Activated CD4-positive, alpha-beta T cell treated with anti-CD3 and anti-CD28 coated beads, Interleukin-2, Interleukin-6, amounts not matched to agents 100 ng/mL and 50 ng/mL, durations not matched to agents 16 hours and 8 hours (primary cell): ENCODE data around the gene USP36.
"Not testable (repeated sequence)": the region's sequence is repeated elsewhere in the genome, so short reads cannot be mapped to it uniquely, and the experiment has no call there.

Experiments
- DNase-seq: peaks from one replicate; pipeline ENCODE4 v3.0.0-alpha.2; 2020

Gene USP36

DNA sequence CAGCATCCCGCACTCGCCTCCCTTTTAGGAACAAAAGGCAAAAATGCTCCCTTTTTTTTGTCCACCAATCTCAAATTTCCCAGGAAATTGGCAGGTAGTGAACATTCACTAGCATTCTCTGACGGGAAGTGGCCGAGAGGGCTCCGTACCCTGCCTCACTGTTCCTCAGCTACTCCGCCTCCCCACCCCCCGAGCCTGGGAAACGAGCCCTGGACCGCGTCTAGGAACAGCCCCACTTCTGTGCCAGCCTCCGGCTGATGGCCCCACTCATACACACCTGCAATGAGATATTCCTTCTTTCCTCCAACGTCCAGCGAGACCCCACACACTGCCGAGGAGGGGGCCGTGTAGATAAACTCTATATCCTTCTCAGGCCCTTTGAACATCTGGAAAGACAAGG, 30.0 kb upstream of the USP36 start:
- DNase-seq, result no peak

DNA sequence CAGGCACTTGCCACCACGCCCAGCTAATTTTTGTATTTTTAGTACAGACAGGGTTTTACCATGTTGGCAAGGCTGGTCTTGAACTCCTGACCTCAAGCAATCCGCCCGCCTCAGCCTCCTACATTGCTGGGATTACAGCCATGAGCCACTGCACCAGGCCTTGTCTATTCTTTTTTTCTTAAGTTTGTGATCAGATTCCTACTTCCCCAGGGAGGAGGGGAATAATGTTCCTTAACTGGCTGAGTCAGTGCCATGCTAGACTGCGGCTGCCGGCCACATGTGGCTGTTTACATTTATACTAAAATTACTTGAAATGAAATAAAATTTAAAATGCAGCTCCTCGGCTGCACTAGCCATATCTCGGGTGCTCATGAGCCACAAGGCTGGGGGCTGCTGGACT, 27.8 kb upstream of the USP36 start:
- no peak for DNase-seq

DNA sequence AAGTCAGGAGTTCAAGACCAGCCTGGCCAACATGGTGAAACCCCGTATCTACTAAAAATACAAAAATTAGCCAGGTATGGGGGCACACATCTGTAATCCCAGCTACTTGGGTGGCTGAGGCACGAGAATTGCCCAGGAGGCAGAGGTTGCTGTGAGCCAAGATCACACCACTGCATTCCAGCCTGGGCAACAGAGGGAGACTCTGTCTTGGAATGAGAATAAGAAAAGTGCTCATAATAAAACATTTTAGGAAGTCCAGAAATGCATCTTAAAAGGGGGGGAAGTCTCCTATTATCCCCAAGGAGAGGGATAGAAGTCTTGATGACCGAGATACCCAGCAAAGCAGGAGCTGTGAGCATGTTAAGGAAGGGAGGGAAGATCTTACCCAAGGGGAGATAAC, 26.4 kb upstream of the USP36 start:
- not testable (repeated sequence) for DNase-seq

DNA sequence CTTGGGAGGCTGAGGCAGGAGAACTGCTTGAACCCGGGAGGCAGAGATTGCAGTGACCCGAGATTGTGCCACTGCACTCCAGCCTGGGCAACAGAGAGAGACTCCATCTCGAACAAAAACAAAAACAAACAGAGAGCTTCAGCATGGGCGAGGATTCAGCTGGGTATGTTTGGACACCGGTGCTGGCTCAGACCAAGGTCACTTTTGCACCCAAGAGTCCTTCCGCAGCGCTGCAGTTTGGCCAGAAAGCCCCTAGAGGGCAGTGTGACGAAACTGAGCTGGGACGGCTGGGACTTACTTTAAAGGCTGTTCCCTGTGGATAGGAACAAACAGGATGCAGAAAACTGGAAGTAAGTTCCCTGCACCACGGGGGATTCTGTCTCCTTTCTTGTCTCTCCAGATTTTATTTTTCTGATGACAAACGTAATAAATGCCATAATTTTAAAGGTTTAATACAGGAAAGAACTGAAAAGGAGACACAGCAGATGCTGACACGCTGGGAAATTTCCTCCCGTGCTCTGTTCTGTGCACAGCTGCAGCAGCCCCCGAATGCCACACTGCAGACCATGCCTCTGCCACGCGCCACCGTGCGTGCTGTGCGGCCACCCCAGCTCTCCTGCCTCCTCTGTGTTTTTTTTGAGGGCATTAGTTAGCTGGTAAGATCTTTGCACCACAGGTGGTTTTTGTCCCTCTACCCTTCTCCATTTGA, 25.2 kb upstream of the USP36 start:
- DNase-seq, result peak; percentile 74

DNA sequence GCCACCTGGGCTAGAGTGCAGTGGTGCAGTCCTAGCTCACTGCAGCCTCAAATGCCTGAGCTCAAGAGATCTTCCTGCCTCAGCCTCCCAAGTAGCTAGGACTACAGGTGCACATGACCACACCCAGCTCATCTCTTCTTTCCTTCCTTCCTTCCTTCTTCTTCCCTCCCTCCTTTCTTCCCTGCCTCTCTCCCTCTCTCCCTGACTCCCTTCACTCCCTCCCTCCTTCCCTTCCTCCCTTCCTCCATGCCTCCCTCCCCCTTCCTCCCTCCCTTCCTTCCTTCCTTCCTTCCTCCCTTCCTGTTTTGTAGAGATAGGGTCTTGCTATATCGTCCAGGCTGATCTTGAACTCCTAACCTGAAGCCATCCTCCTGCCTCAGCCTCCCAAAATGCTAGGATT, 23.5 kb upstream of the USP36 start:
- no peak for DNase-seq

- no peak for DNase-seq
Observed at GRCh38 chr17:78862073-78863023, 21.7 kb upstream of the USP36 start.

DNA sequence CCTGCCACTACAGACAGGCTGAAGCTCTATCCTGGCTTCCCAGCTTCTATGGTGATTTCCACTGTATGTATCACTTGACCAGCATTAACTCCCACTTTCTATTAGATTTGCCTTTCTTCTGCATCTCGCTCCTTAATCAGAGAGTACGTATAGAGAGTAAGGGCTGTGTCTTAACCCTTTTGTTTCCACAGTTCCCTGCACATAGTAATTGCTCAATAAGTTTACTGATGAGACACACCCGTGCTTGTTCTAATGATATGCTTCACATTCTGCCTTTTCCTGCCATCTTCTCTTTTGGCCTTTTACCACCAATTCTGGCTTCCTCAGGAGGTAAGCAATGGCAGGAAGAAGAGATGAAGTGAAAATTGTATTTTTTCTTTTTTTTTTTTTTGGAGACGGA, 20.6 kb upstream of the USP36 start:
- no peak for DNase-seq

DNA sequence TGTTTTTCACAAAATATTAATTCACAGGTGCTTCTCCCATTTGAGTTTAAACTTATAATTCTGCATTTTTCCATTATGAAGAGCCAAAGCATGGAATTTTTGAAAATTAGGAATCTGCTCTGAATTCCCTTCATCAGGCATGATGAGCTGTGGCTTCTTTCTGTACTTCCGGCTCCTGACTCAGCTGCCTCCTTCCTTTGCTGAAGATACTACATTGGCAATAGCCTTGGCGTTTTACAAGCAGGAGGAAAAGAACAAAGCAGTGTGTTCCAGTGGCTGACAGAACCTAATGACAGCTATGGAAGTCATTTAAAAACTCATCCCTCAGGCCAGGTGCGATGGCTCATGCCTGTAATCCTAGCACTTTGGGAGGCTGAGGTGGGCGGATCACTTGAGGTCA, 18.4 kb upstream of the USP36 start:
- no peak for DNase-seq

GRCh38 chr17:78857266-78857665, 16.7 kb upstream of the USP36 start:
- no peak for DNase-seq

GRCh38 chr17:78855561-78856165, 15.0 kb upstream of the USP36 start:
- no peak for DNase-seq

DNA sequence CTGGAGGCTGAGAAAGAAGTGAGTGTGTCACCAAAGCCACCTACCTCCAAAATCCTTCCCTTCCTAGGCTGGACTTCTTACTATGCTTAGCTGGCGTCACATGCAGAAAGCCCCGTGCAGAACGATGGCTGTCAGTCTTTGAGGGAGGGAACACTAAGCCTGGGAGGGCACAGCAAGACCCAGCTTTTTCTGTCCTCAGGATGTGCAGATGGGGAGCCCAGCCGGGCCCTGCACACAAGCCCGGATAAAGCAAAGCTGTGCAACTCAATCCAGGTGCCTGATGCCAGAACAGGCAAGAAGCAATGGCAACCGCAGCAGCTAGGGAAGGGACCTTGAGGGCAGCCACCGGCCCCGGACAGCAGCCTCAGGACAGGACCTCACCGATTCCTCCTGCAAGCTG, 13.9 kb upstream of the USP36 start:
- no peak for DNase-seq

- no peak for DNase-seq
Observed at GRCh38 chr17:78853926-78854394, 13.3 kb upstream of the USP36 start.

DNA sequence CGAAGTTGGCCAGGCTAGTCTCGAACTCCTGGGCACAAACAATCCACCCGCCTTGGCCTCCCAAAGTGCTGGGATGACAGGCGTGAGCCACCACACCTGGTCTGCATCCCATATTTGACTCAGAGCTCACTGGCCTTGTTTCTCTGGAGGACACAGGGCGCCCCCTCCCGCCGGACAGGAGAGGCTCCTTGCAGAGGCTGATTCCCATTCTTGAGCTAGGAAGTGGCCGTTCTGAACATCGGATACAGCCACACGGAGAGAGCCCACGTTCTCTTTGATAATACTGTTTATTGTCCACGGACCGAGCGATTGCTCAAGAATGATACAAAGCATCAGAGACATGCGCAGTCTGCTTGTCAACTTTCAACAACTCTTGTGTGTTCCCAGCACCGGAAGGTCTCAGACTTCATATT, 12.1 kb upstream of the USP36 start:
- DNase-seq, result no peak

DNA sequence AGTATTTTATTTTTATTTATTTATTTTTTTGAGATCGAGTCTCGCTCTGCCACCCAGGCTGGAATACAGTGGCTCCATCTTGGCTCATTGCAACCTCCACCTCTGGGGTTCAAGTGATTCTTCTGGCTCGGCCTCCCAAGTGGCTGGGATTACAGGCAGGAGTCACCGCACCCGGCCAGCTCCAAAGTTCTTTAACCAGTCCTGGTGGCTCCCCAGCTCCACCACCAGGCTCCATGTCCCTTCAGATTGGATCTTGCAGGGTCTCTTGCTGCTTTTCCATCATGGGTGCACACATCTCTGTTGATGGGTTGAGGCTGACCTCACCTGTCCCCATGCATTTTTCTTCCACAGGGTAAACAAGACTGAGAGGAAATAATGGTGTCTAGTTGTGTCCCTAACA, 8.4 kb upstream of the USP36 start:
- DNase-seq, result no peak

GRCh38 chr17:78847052-78847451, 6.4 kb upstream of the USP36 start:
- no peak for DNase-seq

GRCh38 chr17:78844301-78845005, 3.8 kb upstream of the USP36 start:
- DNase-seq, result no peak

- DNase-seq, result peak; percentile 69
Observed at GRCh38 chr17:78842881-78843565, 2.4 kb upstream of the USP36 start.

DNA sequence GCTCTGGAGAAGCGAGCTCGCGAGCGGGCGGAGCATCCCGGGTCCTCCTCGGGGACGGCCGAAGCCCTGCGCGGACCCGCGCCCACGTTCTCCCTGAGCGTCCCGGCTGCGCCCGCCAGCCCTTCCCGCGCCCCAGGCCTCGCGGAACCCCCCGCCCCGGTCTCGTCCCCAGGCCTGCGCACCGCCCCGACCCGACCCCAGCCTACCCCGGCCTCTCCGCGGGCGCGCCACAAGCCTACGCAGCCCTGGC, 159 bp downstream of the USP36 start:
- DNase-seq, result no peak

DNA sequence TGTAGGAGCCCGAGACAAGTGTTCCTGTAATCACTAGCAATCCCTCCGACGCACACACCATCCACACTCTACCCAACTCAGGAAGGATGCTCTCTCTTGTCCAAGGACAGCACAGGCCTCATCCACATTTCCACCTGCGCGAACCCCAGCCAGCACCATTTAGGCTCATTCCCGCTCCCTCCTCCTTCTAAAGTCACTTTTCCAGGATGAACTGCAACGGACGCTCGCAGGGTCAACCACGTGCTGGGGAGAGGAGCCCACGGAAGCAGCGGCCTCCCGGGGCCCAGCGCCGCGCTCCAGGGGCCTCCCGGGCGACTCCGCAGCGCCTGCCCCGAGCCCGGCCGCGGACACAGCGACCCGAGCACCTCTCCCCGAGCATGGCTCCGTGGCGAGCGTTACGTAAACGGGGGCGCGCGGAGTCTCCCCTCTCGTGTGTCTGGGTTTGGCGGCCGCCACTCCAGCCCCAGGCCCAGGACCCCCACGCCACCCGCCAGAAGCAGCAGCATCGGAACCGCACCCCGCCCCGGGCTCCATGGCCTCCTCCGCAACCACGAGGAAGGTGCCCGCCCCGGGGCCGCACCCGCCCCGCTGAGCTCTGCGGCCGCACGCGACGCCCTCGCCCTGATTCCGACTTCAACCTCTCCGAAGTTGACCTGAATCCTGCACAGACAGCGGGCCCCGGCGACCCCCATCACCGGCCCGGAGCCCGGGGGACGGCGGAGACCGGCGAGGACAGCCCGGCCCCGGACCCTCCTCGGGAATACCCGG, 668 bp downstream of the USP36 start:
- DNase-seq, result peak; percentile 40

DNA sequence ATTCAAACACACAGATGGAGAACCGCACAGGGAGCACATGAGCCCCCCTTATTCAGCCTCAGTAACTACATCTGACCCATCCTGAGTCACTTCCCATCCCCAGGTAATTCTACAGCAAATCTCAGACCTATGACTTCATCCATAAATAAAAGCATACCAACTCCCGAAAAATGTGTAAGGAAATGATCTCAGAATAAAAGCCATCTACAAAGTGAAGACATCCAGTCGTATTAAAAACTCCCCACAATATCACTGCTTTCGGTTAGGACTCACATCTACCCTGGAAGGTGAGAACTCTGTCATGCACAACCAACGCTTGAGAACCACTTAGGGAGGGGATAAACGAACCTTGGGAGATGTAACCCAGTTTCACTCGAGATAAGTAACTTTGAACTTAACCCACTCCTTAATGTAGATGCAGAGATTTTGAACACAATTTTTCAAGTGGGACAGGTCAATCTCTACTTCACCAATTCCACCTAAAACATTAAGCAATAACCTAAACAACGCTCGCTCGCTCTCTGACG, 1.3 kb downstream of the USP36 start:
- peak; percentile 34 for DNase-seq

DNA sequence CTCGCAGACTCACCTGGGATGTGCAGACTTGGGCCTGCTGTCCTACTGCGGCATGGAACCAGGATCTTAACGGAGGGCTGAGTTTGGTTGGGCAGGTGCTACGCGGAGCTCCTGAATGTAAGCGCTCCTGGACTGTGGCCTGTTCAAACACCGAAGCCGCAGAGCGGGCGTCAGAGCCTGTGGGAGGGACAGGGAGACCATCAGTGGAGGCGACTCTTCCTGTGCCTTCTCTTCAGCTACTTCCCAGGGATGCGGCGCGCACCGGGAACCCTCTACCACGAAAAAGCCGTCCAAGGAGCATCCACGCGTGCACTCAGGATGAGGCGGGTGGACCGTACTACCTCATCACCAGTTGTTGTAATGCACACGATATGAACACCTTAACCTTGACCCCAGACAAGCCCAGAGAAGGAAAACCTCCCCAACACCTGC, 2.0 kb downstream of the USP36 start:
- no peak for DNase-seq
